NCI-H187 treated with DMSO at 0.1 percent for 48 hours (cell line): ENCODE measurements around the gene AP1S2.
"Not testable (repeated sequence)": the region's sequence is repeated elsewhere in the genome, so short reads cannot be mapped to it uniquely, and the experiment has no call there.

Experiments used
- DNase-seq: peaks from one replicate; lab custom pipeline; 2025; lab: John Stamatoyannopoulos, UW

Gene AP1S2

DNA sequence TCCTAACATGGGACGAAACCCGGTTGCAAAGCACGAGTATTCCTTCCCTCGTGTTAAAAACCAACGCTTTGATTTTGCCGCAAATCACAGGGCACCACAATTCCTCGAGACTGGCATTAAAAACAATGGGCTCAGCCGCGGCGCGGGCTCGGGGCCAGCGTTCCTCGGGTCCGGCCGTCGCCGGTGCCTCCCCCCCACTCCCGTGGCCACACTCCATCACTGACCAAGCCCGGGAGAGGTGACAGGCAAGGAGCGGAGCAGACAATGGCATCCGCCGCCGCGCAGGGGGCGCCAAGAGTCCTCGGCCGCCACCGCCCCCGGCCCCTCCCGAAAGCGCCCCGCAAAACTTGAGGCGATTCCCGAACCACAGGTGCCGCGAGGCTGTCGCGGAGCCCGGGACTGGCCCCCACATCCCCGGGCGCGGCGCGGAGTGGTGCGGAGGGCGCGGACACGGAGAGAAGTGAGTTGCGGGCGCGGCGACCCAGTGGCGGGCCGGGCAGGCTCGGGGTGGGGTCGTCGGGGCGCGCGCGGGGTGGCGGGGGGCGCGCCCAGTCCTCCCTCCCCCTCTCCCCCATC, 445 bp downstream of the AP1S2 start:
- no peak for DNase-seq

DNA sequence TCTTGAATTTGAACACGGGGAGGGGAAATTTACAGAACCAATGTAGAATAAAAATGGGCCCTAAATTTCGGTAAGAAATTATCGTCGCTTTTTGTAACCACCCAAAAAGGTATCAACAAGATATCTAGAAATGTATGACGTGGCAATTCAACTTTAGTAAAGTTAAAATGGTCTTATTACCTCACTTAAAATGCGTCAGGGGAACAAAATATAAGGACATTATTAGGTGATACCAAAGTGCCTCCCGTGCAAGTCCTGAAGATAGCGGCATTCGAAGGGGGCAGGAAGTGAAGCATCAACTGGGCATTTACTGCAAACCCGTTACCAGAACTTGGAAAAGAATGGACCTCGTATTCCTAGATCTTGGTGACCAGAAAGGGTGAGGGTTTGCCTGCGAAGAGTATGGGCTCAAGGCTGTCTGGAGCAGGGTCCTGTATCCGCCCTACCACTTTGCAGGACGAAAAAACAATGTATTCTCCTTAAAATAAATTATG, 980 bp downstream of the AP1S2 start:
- DNase-seq: no peak

DNA sequence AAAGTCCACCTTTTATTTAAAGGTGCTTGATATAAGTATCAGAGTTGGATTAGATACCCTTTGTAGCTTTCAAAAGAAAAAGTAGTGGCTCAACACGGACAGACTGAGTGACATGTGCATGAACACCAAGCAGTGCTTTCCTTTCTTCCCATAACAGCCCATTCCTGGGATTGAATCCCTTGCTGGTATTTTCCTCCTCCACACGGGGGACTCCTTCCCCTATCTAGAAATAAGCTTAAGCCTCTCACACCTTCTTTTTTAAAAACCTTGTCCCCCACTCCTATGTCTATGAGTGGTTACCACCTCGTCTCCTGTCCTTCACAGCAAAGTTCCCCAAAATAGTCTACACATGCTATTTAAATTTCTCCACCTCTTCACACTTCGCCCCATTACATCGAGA, 5.1 kb downstream of the AP1S2 start:
- no peak for DNase-seq

DNA sequence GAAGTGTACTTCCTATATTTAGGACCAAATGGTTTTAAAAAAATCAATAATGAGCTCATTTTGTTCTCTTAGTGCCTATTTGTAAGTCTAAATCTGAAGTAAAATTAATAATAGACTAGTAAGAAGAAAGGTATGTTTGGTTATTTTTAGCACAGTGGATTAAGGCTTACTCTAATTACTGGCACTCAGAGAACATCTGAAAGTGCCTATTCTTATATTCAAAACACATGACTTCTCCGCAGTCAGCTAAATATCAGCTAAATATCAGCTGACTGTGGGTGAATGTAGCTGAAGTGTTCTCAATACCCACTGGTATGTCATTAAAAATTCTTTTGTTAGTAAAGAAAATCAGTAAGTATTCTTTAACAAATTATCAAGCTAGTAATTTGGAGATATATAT, 6.0 kb downstream of the AP1S2 start:
- no peak for DNase-seq

GRCh38 chrX:15843960-15844359, 10.7 kb downstream of the AP1S2 start:
- no peak for DNase-seq

DNA sequence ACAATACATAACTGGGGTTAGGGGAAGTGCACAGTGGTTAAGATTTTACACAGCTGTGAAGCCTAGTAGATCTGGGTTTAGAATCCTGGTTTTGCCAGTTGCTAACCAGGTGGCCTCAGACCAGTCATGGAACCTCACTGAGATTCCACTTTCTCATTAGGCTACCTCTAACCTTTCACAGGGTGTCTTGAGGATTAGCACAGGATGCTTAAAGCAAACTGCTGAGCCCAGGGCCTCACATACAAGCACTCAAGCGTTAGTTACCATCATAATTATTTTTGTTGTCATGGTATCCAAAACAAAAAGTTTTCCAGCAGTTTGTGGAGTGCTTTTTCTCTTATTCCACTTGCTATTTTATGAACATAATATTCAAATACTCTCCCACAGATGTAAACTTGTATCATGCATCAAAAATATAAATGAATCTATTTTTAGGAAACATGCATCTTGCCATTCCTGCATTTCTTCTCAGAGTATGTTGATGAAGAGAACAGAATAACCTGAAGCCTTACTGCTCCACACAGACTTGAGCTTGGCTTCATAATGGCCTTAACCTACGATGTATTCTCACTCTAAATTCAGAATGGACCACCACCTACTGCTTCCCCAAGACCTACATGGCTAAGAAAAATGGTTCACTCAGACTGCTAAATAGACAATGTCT, 12.6 kb downstream of the AP1S2 start:
- DNase-seq: no peak

DNA sequence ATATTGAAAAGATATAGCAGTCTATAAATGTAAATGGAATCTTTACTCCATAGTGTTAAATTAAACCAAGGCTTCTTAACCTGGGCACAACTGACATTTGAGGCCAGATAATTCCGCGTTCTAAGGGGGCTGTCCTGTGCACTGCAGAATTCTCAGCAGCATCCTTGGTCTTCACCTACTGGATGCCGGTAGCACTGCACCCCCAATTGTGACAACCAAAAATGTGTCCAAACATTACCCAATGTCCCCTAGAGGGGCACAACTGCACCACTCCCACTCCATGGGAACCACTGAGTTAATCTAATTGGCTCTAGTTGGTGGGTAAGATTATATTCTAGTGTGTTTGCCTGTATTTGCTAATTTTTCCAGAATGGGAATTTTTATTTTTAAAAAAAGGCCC, 16.6 kb downstream of the AP1S2 start:
- DNase-seq: no peak

DNA sequence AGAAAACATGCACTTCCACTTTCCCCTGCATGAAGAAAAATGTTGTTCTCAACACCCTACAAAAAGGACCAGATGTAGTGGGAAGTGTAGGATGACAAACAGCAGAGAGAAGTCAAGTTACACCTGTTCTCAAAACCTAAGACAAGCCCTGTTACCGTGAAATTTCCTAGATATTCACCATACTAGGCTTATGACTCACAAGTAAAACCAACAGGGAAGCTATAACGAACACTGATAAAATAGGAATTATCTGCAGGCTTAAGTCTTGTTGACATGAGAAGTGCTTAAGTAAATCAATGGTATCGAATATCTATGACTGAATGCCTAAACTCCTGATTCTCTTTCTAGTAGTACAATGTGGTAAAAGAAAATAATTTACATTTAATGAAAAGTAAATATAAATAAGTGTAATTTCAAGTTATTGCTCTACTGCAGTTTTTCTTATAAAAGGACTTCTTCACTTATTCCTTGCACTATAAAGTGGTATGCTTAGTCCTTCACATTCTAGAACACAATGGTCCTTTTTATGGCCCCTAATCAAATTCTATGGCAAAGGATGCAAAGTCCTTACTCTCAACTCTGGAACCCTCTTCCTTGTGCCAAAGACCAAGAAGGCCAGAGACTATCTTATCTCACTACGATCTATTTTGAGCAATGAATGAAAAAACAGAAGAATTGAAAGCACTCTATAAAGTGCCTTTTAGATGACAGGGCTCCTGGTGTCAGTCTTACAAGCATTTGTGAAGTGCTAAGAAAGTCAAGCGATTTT, 19.6 kb downstream of the AP1S2 start:
- DNase-seq: no peak

GRCh38 chrX:15834053-15834452, 20.6 kb downstream of the AP1S2 start:
- DNase-seq: no peak

DNA sequence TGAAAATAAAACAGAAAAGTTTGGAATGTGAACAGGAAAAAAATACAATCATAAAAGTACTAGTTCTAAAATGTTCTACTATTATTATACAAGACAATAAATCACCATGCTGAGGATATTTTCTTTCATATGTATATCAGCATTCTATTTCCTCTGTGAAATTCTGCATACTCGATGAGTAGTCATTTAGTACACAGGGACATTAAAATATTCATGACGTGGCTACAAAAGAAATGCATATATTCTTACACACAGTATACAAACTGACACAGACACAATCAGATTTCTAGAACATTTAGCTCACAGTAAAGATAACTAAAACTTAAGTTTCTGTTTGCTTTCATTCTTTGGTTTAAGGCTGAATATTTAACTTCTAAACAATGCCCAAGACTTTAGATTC, 23.3 kb downstream of the AP1S2 start:
- DNase-seq: not testable (repeated sequence)

DNA sequence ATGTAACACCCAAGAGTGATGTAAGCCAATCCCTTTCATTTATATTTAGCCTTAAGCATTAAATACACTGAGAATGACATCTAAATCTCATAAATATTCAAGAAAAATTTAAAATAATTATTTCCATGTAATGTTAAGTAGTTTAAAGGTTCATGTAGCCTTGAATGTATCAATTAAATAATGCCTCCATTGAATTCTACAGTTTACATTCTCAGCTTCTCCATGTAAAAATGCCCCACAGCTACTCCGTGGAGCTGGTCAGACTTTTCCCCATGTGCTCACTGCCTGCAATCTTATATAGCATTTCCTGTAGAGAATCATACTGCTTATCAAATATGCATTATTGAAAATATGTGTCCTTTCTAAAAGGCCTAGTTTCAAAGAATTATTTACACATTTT, 25.4 kb downstream of the AP1S2 start:
- no peak for DNase-seq

DNA sequence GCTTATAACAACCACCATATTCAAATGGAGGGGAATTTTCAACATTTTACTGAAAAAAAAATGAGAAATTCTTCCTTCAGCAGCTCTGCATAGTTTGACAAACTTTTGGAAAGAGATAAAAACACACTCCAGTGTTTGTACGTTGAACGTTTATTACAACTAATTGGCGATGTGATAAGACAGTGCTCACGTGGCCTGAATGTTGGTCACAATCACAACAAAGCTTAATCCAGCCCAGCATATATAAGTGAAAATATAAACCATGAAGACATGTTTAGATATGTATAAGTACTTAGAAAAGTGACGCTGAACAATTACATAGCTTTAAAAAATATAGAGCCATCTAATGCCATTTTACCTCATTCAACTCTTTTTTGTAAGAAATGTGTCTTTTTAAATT, 28.7 kb downstream of the AP1S2 start:
- DNase-seq: no peak

DNA sequence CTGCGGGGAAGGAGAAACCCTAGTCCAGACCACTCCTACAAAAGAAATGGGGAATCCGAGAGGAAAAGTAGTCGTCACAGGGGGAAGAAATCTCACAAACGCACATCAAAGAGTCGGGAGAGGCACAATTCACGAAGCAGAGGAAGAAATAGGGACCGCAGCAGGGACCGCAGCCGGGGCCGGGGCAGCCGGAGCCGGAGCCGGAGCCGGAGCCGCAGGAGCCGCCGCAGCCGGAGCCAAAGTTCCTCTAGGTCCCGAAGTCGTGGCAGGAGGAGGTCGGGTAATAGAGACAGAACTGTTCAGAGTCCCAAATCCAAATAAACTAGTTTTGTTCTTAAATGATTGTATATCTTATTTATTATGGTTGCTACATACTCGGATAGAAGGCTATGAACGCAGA, 31.7 kb downstream of the AP1S2 start:
- DNase-seq: no peak

GRCh38 chrX:15820106-15821073, 34.2 kb downstream of the AP1S2 start:
- no peak for DNase-seq

DNA sequence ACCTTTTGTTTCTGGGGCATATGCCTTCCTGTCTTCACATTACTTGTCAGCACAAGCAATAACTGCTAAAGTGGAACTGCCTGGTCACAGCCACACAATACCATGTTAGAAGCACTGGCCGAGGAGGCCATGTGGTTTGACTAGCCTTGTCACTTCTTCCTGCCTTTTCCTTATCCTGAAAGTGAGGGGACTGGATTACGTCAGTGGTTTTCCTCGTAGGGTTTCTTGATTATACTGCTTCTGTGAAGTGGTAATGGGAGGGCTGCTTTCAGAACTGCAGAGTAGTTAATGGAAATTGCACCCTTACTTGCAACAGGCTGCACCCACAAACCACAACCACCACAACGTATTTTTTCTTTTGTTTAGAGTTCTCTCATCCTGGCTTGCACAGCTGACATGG, 37.7 kb downstream of the AP1S2 start:
- no peak for DNase-seq

- DNase-seq: no peak
Measured at GRCh38 chrX:15816438-15816809, 38.2 kb downstream of the AP1S2 start.

GRCh38 chrX:15815779-15816437, 38.7 kb downstream of the AP1S2 start:
- DNase-seq: no peak

GRCh38 chrX:15814771-15815365, 39.7 kb downstream of the AP1S2 start:
- no peak for DNase-seq

DNA sequence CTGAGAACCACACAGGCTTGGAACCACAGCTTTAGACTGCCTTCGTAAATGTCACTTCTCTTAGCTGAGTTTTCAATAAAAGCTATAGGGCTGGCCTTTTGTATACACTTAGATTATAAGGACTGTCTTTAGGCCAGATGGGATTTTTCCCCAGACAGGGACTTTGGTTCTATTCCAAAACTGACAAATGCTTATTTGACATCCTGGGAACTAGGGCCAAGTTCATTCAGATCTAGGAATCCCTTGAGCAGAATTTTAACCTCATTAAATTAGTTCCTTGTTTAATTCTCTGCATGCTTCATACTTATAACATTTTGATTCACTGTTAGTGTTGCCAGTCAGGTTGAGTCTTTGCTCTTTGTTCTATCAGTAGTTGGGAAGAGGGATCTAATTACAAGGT, 41.2 kb downstream of the AP1S2 start:
- no peak for DNase-seq

- no peak for DNase-seq
Measured at GRCh38 chrX:15812192-15812938, 42.2 kb downstream of the AP1S2 start.

- DNase-seq: no peak
Measured at GRCh38 chrX:15808254-15808653, 46.4 kb downstream of the AP1S2 start.
